IMR-90 (cell line): Measurements from ENCODE around the gene SH3RF1.

Experiments used
- BHLHE40 ChIP-seq: fragments of 150-350 bp; IDR thresholded peaks from 2 replicates; pipeline ENCODE4 v1.6.1; 2016; ENCODE audit warnings: mild to moderate bottlenecking, low read depth, low read length
- CHD1 ChIP-seq: IDR thresholded peaks from 2 replicates; pipeline ENCODE4 v1.6.1; 2012; ENCODE audit warnings: low read depth, low read length, improper control_type of control experiment
- CTCF ChIP-seq: conservative IDR thresholded peaks from 2 replicates; pipeline ENCODE4 v1.5.1; 2012; ENCODE audit warnings: mild to moderate bottlenecking, low read depth, low read length, improper control_type of control experiment
- ELK1 ChIP-seq: fragments of 150-350 bp; IDR thresholded peaks from 2 replicates; pipeline ENCODE4 v1.6.1; 2016; ENCODE audit warnings: low read depth, mild to moderate bottlenecking, low read length, moderate library complexity, borderline replicate concordance
- FOS ChIP-seq: fragments of 150-350 bp; IDR thresholded peaks from 2 replicates; pipeline ENCODE4 v1.6.1; 2016; ENCODE audit warnings: low read depth, low read length
- MAFK ChIP-seq: IDR thresholded peaks from 2 replicates; pipeline ENCODE4 v1.6.1; 2012; ENCODE audit warnings: low read depth, low read length, improper control_type of control experiment
- MAZ ChIP-seq: IDR thresholded peaks from 2 replicates; pipeline ENCODE4 v1.6.1; 2012; ENCODE audit warnings: low read depth, mild to moderate bottlenecking, low read length, improper control_type of control experiment, moderate library complexity, borderline replicate concordance
- POLR2A ChIP-seq: IDR thresholded peaks from 2 replicates; pipeline ENCODE4 v1.6.1; 2012; ENCODE audit warnings: mild to moderate bottlenecking, low read depth, low read length
- RAD21 ChIP-seq: IDR thresholded peaks from 2 replicates; pipeline ENCODE4 v1.6.1; 2012; ENCODE audit warnings: low read length, improper control_type of control experiment
- RCOR1 ChIP-seq: IDR thresholded peaks from 2 replicates; pipeline ENCODE4 v1.6.1; 2012; ENCODE audit warnings: mild to moderate bottlenecking, low read length, improper control_type of control experiment; ENCODE audit not compliant: insufficient replicate concordance
- SMC3 ChIP-seq: fragments of 150-350 bp; IDR thresholded peaks from 2 replicates; pipeline ENCODE4 v1.6.1; 2016; ENCODE audit warnings: low read depth, mild to moderate bottlenecking, antibody characterized with exemption, low read length, moderate library complexity

- TF ChIP-seq CTCF (no peak), POLR2A (no peak), RAD21 (no peak), MAFK (no peak), BHLHE40 (no peak), RCOR1 (no peak), FOS (no peak), MAZ (no peak), SMC3 (no peak), CHD1 (no peak), ELK1 (no peak)
These were observed 42.7 kb downstream of the SH3RF1 start for GRCh38 chr4:169228076-169228475.
